Stimulated activated CD8-positive, alpha-beta memory T cell treated with anti-CD3 and anti-CD28 coated beads, Interleukin-15, amount 100 ng/mL, for 48 hours (primary cell): Measurements from ENCODE around the gene CRYZ.
"Not testable (repeated sequence)": the region's sequence is repeated elsewhere in the genome, so short reads cannot be mapped to it uniquely, and the experiment has no call there.

ENCODE experiments used
- DNase-seq, 2 donors: peaks; one replicate each; pipeline ENCODE4 v3.0.0-alpha.2; 2020; ENCODE audit warnings: low read depth in 2 of 2

The CRYZ gene

DNA sequence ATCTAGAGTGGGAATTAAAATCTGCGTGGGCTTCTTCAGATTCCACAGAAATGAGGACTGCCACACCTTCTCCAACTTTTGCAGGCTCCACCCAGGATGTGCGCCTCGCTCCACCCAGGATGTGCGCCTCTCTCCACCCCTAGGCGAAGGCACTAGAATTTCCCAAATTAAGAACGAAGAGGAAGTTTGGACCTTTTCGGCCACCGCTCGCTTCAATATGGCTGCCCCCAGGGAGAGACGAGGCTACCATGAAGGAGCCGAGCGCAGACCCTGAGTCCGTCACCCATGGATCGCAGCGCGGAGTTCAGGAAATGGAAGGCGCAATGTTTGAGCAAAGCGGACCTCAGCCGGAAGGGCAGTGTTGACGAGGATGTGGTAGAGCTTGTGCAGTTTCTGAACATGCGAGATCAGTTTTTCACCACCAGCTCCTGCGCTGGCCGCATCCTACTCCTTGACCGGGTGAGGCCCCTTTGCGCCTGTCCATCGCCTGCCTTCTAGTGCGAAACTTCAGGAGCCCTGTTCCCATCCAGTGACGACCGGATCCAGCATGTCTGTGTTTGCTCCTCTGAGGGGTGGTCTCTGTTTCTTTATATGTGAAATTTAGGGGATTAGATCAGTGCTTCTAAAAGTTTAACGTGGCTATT lies at the start of gene CRYZ, which contains the start of gene TYW3:
TSS of gene CRYZ (minus strand) at position 91 of the 644 bp plus-strand sequence. CDS start 8,229 bp downstream, outside the sequence.
TSS of gene TYW3 (plus strand) at position 193 of the 644 bp plus-strand sequence. CDS start at position 286, 93 bp downstream.
- peak; percentile 71 to 75 for DNase-seq

DNA sequence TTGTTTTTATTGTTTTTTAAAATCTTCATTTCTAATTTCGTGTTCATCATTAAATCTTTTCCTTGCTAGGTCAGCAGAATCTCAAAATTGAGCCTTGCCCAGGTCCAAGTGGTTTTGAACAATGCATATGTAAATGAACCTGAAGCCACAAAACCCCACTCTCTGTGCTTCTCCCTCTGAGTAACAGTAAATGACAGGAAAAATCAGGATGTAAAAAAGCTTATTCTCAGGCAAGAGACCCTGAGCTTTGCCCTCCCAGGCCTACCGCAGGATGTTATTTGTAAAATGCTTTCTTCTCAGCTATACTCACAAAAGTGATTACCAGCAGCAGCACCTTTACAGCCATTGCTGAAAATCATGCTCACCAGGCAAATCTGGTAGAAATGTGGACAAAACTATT lies 47.7 kb upstream of the CRYZ start:
- no peak for DNase-seq

GRCh38 chr1:74779750-74780149 lies 46.9 kb upstream of the CRYZ start:
- no peak for DNase-seq

GRCh38 chr1:74777525-74777924 lies 44.7 kb upstream of the CRYZ start:
- no peak for DNase-seq

GRCh38 chr1:74775735-74776134 lies 42.9 kb upstream of the CRYZ start:
- DNase-seq, result no peak

DNA sequence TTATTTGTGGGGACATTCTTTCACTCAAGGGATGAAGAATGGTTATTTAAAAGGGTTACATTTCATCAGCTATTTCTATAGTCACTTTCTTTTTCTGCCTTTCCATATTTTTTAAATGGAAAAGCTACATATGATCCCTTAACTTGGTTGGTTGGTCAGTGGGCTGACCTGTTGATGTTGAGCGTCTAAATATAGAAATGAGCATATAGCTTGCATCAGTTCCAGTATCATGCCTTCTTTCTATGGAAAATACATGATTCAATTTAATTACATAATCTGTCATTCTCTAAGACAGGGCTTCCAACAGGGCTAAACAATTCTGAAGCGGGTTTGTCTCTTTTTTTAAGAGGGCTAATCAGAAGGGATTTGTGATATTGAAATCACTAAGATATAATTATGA lies 40.7 kb upstream of the CRYZ start:
- no peak for DNase-seq

DNA sequence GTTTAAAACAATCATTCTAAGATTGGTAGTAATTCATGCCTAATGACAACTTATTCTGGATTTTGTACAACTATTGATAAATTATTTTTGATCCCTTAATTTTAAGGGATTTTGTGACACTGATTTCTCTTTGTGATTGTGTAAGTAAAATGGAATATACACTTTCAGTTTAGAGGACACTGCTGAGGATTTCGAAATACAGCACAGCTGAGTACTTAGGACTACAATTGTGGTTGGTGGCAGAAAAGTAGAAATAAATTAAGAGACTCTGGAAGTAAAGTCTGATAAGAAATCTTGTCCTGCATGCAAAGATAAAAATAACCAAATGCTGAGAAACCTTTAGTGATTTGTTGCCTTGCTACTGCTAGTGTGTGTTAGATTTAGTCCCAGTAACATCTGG lies 40.1 kb upstream of the CRYZ start:
- DNase-seq, result no peak

DNA sequence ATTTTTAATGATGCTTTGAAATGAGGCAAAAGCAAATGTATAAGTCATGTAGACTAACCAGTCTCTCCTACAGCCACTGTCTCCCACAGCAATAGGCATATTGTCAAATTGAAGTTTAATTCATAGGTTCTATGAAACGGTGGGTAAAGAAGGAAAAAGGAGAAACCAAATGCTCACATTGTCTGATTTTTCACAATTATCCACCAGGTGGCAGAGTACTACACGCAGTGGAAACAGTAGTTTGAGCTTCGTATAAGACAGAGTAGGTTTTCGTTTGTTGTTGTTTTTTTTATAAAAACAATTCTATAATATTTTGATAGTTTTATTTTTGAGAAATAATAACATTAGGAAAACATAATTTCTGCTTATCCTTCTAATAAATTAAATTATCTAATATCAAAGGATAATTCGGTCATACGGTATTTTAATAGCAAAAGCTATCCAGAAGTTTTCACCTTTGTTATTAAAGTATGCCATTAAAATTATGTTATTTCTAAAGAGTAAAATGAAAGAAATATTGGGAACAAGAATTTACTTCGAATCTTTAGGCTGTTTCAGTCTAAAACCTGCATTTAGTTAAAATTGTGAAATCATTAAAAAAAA lies 39.2 kb upstream of the CRYZ start:
- DNase-seq, result no peak

- DNase-seq, result no peak
These were observed 34.6 kb upstream of the CRYZ start for GRCh38 chr1:74767490-74767889.

DNA sequence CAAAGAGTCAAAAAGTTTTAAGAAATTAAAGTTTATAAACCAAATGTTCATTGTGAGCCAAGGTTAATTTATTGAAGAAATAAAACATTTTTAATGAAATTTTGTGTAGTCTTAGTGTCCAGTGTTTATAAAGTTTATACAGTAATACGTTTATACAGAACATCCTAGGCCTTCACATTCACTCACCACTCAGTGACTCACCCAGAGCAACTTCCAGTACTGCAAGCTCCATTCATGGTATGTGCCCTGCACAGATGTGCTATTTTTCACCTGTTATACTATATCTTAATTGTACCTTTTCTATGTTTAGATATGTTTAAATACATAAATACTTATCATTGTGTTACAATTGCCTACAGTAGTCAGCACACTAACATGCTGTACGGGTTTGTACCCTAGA lies 33.7 kb upstream of the CRYZ start:
- no peak for DNase-seq

GRCh38 chr1:74763807-74764206 lies 31.0 kb upstream of the CRYZ start:
- no peak for DNase-seq

GRCh38 chr1:74756650-74757049 lies 23.8 kb upstream of the CRYZ start:
- not testable (repeated sequence) for DNase-seq

- DNase-seq, result no peak
These were observed 22.6 kb upstream of the CRYZ start for GRCh38 chr1:74755475-74755874.

DNA sequence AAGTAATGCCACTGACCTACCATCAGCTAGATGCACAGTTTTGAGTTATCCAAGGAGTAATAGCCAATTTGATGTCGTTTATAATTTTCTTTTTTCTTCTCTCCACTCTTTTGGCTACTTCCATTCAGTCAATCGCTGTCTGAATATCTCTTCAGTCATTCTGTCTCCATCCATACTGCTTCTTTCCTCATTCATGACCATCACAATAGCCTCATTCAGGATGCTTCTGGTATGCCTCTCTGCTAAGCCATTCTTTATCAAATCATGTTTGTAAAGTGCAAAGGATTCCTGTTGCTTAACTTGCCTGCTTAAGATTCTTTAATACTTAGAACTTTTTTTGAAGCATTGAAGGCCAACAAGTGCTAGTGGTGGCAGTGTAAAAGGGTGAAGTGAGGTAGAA lies 20.3 kb upstream of the CRYZ start:
- DNase-seq, result no peak

DNA sequence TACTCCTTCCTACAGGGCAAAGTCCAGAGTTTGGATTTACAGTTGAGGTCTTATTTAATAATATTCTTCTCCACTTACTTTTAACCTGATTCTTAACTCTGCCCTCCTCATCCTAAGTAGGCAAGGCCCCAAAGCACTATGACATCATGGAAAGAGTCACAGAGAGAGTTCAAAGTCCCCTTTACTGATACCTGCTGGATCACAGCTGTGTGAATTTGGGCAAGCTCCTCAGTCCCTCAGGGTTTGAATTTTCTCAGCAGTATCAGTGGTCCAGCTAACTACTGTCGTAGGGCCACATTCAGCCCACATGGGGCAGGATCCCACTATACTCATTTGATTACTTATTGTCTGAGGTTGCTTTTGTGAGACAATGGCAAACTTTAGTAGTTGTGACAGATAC lies 16.1 kb upstream of the CRYZ start:
- DNase-seq, result no peak

DNA sequence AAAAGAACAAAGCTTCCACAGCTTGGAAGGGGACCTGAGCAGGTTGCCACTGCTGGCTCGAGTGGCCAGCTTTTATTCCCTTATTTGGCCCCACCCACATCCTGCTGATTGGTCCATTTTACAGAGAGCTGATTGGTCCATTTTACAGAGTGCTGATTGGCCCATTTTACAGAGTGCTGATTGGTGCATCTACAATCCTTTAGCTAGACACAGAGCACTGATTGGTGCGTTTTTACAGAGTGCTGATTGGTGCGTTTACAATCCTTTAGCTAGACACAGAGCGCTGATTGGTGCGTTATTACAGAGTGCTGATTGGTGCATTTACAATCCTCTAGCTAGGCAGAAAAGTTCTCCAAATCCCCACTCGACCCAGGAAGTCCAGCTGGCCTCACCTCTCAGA lies 12.4 kb upstream of the CRYZ start:
- not testable (repeated sequence) for DNase-seq

DNA sequence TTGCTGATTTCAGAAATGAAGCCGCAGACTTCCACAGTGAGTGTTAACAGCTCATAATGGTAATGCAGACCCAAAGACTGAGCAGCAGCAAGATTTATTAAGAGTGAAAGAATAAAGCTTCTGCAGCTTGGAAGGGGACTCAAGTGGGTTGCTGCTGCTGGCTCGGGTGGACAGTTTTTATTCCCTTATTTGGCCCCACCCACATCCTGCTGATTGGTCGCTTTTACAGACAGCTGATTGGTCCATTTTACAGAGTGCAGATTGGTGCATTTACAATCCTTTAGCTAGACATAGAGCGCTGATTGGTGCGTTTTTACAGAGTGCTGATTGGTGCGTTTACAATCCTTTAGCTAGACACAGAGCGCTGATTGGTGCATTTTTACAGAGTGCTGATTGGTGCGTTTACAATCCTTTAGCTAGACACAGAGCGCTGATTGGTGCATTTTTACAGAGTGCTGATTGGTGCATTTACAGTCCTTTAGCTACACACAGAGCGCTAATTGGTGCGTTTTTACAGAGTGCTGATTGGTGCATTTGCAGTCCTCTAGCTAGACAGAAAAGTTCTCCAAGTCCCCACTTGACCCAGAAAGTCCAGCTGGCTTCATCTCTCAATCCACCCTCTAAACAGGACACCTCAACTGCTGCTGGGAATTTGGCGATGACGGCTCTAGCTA lies 7.6 kb upstream of the CRYZ start:
- not testable (repeated sequence) for DNase-seq

GRCh38 chr1:74737333-74737732 lies 4.5 kb upstream of the CRYZ start:
- DNase-seq, result no peak

GRCh38 chr1:74733604-74734484 lies 994 bp upstream of the CRYZ start:
- no peak for DNase-seq

GRCh38 chr1:74732071-74732946 lies 541 bp downstream of the CRYZ start:
- DNase-seq, result peak in 1 of 2 donors; percentile 8
